Transverse colon (tissue), 3 donors: ENCODE measurements around the gene DYDC2.

Source experiments
- POLR2A ChIP-seq: fragments of 450-650 bp; IDR thresholded peaks from one replicate; pipeline ENCODE4 v1.6.1; 2016; ENCODE audit warnings: antibody characterized with exemption, mild to moderate bottlenecking, moderate library complexity
- TF ChIP-seq, protein P1 (sequence below), 5 experiments: fragments of 200-600 bp in 3 of 5; fragments of 450-650 bp in 2 of 5; sonication (generic) in 3 of 5; IDR thresholded peaks; 1 replicate in 2 of 5; 2 replicates in 3 of 5; pipeline ENCODE4 v1.5.1; 2016 to 2017; ENCODE audit warnings: antibody characterized with exemption in 5 of 5, inconsistent platforms in 3 of 5, mild to moderate bottlenecking in 2 of 5, moderate library complexity in 1 of 5

DNA sequence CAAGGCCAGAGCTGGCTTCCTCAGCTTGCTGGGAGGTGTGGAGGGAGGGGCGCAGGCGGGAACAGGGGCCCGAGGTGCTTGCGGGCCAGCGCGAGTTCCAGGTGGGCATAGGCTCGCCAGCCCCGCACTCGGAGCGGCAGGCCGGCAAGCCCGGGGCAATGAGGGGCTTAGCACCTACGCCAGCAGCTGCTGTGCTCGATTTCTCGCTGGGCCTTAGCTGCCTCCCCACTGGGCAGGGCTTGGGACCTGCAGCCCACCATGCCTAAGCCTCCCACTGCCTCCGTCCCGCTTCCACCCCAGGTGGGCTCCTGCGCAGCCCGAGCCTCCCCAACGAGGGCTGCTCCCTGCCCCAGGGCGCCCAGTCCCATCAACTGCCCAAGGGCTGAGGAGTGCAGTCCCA lies 41.2 kb upstream of the DYDC2 start:
- TF ChIP-seq, protein P1, sequence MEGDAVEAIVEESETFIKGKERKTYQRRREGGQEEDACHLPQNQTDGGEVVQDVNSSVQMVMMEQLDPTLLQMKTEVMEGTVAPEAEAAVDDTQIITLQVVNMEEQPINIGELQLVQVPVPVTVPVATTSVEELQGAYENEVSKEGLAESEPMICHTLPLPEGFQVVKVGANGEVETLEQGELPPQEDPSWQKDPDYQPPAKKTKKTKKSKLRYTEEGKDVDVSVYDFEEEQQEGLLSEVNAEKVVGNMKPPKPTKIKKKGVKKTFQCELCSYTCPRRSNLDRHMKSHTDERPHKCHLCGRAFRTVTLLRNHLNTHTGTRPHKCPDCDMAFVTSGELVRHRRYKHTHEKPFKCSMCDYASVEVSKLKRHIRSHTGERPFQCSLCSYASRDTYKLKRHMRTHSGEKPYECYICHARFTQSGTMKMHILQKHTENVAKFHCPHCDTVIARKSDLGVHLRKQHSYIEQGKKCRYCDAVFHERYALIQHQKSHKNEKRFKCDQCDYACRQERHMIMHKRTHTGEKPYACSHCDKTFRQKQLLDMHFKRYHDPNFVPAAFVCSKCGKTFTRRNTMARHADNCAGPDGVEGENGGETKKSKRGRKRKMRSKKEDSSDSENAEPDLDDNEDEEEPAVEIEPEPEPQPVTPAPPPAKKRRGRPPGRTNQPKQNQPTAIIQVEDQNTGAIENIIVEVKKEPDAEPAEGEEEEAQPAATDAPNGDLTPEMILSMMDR (IDR thresholded peaks at IDR 0.05): no peak
- TF ChIP-seq POLR2A: no peak
